Anterior cingulate cortex (tissue), 58 donors: ENCODE measurements around the gene TMEM132E.

Experiments used
- DNase-seq, 58 donors: peaks; one replicate each; lab custom pipeline; 2025; lab: John Stamatoyannopoulos, UW

Gene TMEM132E

GRCh38 chr17:34683390-34683789 is 104.0 kb downstream of the TMEM132E start:
- no peak for DNase-seq
